ENCODE measurements around the gene SLC12A1.
"Not testable (repeated sequence)": the region's sequence is repeated elsewhere in the genome, so short reads cannot be mapped to it uniquely, and the experiment has no call there.

The SLC12A1 gene

GRCh38 chr15:48315041-48315440 lies 108.9 kb downstream of the SLC12A1 start:
- Histone ChIP-seq H3K4me3 (ENCODE audit: low read depth in 1 of 2, low read length in 1 of 2) (peak overlapping the region in 1 of 2 experiments; percentile 55), H3K36me3 (no peaks in the 10 kb centered on the region), H3K27me3 (peaks cover 4% of the 10 kb centered on the region), H3K27ac (peak overlapping the region; percentile 88), H3K9me3 (no peaks in the 10 kb centered on the region), H3K4me1 (ENCODE audit: control insufficient read depth in 1 of 2, insufficient read depth in 1 of 2, low read depth in 1 of 2, low read length in 1 of 2) (peaks cover 13 to 32% of the 10 kb centered on the region in 2 experiments)
- TF ChIP-seq CTCF (IDR thresholded peaks at IDR 0.05), result no peak

GRCh38 chr15:48317221-48317620 lies 111.1 kb downstream of the SLC12A1 start:
- Histone ChIP-seq H3K4me3 (ENCODE audit: low read depth in 1 of 2, low read length in 1 of 2) (peak overlapping the region in 1 of 2 experiments; percentile 43), H3K27ac (peak overlapping the region; percentile 78), H3K9me3 (no peaks in the 10 kb centered on the region), H3K27me3 (peaks cover 4% of the 10 kb centered on the region), H3K4me1 (ENCODE audit: control insufficient read depth in 1 of 2, insufficient read depth in 1 of 2, low read depth in 1 of 2, low read length in 1 of 2) (peaks cover 11 to 32% of the 10 kb centered on the region in 2 experiments), H3K36me3 (no peaks in the 10 kb centered on the region)
- TF ChIP-seq CTCF (IDR thresholded peaks at IDR 0.05), result no peak

DNA sequence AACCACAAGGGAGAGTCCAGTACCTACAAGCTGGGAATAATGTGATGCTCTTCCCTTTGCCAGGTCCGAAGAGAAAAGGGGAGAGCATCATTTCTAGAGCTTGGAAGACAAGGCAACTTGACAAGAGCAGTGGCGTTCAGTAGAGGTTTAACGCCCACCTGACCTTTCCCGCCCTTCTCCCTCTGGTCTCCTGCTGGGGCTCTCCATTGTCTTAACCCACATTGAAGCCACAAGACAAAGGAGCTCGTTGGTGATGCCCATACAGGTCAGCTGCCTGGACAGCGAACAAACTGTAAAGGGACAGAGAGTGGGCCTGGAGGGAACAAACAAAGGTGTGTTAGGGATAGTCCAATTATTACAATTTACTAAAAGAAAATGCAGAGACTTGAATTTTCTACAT lies 112.0 kb downstream of the SLC12A1 start:
- Histone ChIP-seq H3K9me3 (no peaks in the 10 kb centered on the region), H3K27ac (peak overlapping the region; percentile 78), H3K27me3 (peaks cover 4% of the 10 kb centered on the region), H3K4me1 (ENCODE audit: control insufficient read depth in 1 of 2, insufficient read depth in 1 of 2, low read depth in 1 of 2, low read length in 1 of 2) (peaks cover 4 to 28% of the 10 kb centered on the region in 2 experiments), H3K36me3 (no peaks in the 10 kb centered on the region), H3K4me3 (ENCODE audit: low read depth in 1 of 2, low read length in 1 of 2) (peak overlapping the region in 1 of 2 experiments; percentile 43)
- no peak for TF ChIP-seq CTCF (IDR thresholded peaks at IDR 0.05)

DNA sequence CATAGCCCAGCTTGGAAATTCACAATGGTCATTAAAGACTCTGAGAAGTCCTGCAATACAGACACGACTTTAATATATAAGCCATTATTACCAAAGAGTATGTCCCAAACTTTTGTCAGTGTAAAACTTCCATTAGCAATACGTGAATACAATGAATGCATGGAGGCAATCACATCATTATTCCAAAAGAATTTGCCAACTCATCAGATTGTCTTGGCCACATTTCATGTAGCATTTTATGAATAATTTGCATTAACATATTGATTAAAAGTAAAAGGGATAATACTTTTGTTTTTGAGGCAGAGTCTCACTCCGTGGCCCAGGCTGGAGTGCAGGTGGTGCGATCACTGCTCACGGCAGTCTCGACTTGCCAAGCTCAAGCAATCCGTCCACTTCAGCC lies 117.2 kb downstream of the SLC12A1 start:
- no peak overlapping the region for H3K4me3 ChIP-seq (ENCODE audit: low read depth in 1 of 2, low read length in 1 of 2)
- no peaks in the 10 kb centered on the region for H3K36me3 ChIP-seq
- TF ChIP-seq CTCF (IDR thresholded peaks at IDR 0.05), result no peak
- peaks cover 4% of the 10 kb centered on the region for H3K27me3 ChIP-seq
- no peaks in the 10 kb centered on the region for H3K9me3 ChIP-seq
- H3K27ac ChIP-seq, result no peak overlapping the region
- peaks cover 0 to 13% of the 10 kb centered on the region in 2 experiments for H3K4me1 ChIP-seq (ENCODE audit: control insufficient read depth in 1 of 2, insufficient read depth in 1 of 2, low read depth in 1 of 2, low read length in 1 of 2)

DNA sequence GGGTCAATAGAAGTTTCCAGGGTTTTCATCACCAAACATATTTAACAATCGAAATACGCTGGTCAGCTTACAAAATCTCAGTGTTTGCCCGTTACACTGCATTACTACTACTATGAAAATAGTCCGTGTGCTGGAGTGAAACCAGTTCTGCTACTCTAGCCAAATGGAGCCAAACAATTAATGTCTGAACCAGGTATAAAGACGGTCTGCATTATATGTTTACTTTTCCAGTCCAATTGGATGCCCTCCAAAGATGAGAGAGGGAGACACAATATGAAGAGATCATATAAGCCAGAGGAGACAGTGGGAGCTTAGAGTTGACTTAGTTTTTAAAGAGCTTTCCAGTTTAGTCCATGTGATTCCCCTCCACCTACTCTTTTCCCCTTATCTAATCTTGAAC lies 118.8 kb downstream of the SLC12A1 start:
- Histone ChIP-seq H3K4me3 (ENCODE audit: low read depth in 1 of 2, low read length in 1 of 2) (no peak overlapping the region), H3K4me1 (ENCODE audit: control insufficient read depth in 1 of 2, insufficient read depth in 1 of 2, low read depth in 1 of 2, low read length in 1 of 2) (peaks cover 0 to 20% of the 10 kb centered on the region in 2 experiments)
- no peak for TF ChIP-seq CTCF (IDR thresholded peaks at IDR 0.05)

DNA sequence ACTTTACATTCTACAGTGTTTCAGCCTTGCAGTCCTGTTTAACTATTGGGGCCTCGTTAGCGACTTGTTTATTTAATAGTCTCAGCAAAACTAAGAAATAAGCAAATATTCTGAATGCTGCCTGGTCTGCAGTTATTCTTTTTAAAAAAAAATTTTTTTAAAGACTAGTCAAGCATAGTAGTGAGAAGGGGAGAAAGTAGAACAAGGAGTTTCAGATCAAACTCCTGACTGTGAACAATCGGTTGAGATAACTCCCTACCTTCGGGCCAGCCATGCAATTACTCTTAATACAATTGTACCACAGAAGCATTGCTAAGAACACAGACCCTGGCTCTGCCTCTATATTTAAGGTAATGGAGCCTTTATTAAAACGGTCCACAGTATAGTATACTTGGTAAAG lies 119.3 kb downstream of the SLC12A1 start:
- Histone ChIP-seq H3K4me3 (ENCODE audit: low read depth in 1 of 2, low read length in 1 of 2) (no peak overlapping the region), H3K4me1 (ENCODE audit: control insufficient read depth in 1 of 2, insufficient read depth in 1 of 2, low read depth in 1 of 2, low read length in 1 of 2) (peaks cover 4 to 23% of the 10 kb centered on the region in 2 experiments), H3K27me3 (no peaks in the 10 kb centered on the region), H3K9me3 (no peaks in the 10 kb centered on the region), H3K36me3 (no peaks in the 10 kb centered on the region), H3K27ac (no peak overlapping the region)
- TF ChIP-seq CTCF (IDR thresholded peaks at IDR 0.05), result no peak

More for the DNA sequence above, 118.8 kb downstream of the SLC12A1 start:
- Histone ChIP-seq H3K27ac (no peak overlapping the region), H3K36me3 (no peaks in the 10 kb centered on the region), H3K9me3 (no peaks in the 10 kb centered on the region), H3K27me3 (no peaks in the 10 kb centered on the region)

- not testable (repeated sequence) for H3K9me3 ChIP-seq; H3K4me3 ChIP-seq (ENCODE audit: low read depth in 1 of 2, low read length in 1 of 2); H3K36me3 ChIP-seq; H3K27ac ChIP-seq; H3K27me3 ChIP-seq
- peaks cover 8 to 28% of the 10 kb centered on the region in 2 experiments for H3K4me1 ChIP-seq (ENCODE audit: control insufficient read depth in 1 of 2, insufficient read depth in 1 of 2, low read depth in 1 of 2, low read length in 1 of 2)
Observed at GRCh38 chr15:48326180-48326579, 120.1 kb downstream of the SLC12A1 start.
